Activated CD8-positive, alpha-beta memory T cell treated with anti-CD3 and anti-CD28 coated beads, Interleukin-2, amount 10 ng/mL, durations not matched to agents 7 days and 5 days (primary cell): ENCODE data around the gene DDX41. TPM values are rescaled to one million over a fixed set of nuclear protein-coding genes. Genes with fewer than 3 reads are reported as not detected.
A peak's percentile ranks its signal among the peaks of the same experiment; 100 is the strongest.

Experiments
- ATAC-seq: fragments of 150-1000 bp; cut with Tn5 transposase; one replicate; pipeline ENCODE4 v1.10.0; 2021; ENCODE audit warnings: moderate library complexity
- CTCF ChIA-PET: fragments of 350-600 bp; sonication (Branson Sonifier 250); formaldehyde crosslinking; loops from one replicate; lab custom pipeline; 2021; ENCODE audit warnings: antibody characterized with exemption; lab: Charles Lee
- DNase-seq: peaks from one replicate; pipeline ENCODE4 v3.0.0-alpha.2; 2020
- H3K27ac Mint-ChIP-seq: one replicate; pipeline ENCODE4 v1.8.0; 2021; ENCODE audit warnings: mild to moderate bottlenecking, mixed read lengths
- H3K27me3 Mint-ChIP-seq: one replicate; pipeline ENCODE4 v1.8.0; 2021; ENCODE audit warnings: mixed read lengths
- H3K36me3 Mint-ChIP-seq: one replicate; pipeline ENCODE4 v1.8.0; 2021; ENCODE audit warnings: mild to moderate bottlenecking, mixed read lengths
- H3K4me1 Mint-ChIP-seq: one replicate; pipeline ENCODE4 v1.8.0; 2021; ENCODE audit warnings: mixed read lengths
- H3K4me3 Mint-ChIP-seq: one replicate; pipeline ENCODE4 v1.8.0; 2021; ENCODE audit warnings: mild to moderate bottlenecking, moderate library complexity, mixed read lengths
- H3K9me3 Mint-ChIP-seq: one replicate; pipeline ENCODE4 v1.8.0; 2022; ENCODE audit warnings: low read depth, mixed read lengths
- total RNA-seq, 2 experiments: library from RNA; stranded (reverse); gene quantifications; one replicate each; pipeline ENCODE4 v1.2.3, GENCODE V29; 2021

Gene DDX41
- total RNA-seq, 2 experiments from 2014 or later: 126 to 130 TPM

DNA sequence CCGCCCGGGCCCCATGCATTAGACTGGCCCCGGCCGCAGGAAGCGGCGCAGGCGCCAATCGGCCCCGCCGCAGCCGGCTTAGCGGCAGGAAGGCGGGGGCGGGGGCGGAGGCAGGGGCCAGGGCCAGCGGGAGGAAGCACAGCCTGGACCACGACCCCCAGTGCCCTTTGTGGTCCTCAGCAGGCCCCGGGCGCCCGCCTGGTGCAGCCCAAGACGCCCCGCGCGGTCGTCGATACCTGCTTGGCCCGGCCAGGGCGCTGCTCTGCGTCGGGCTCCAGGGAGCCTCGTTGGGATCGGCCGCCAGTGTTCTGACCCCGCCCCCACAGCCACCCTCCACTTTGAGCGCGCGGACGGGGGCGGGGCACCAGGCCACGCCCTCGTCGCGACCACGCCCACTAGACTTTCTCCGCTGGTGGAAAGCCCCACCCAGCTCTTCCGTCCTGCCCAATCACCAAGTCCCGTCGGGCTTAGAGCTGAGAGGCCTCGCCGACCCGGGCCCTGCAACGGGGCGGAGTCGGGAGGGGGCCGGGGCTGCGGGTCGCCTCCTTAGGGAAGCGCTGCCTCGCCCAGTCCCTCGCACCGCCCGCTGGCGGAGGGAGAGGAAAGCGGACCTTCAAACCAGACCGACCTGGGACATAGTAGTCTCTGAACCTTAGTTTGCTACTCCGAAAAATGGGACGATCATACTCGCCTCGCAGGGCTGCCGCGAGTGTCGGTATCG lies 19.3 kb downstream of the DDX41 start, which contains the start of gene PDLIM7:
TSS of gene PDLIM7 (minus strand) at position 313 of the 721 bp plus-strand sequence. CDS start 1,092 bp downstream, outside the sequence.
- H3K27me3 Mint-ChIP-seq: peaks cover 21% of the 10 kb centered on the region
- H3K4me3 Mint-ChIP-seq: peak within 1 kb of the TSS; percentile 82
- no peaks in the 10 kb centered on the region for H3K9me3 Mint-ChIP-seq
- H3K36me3 Mint-ChIP-seq: peaks cover 2% of the 10 kb centered on the region
- peak within 1 kb of the TSS; percentile 72 for H3K27ac Mint-ChIP-seq
- H3K4me1 Mint-ChIP-seq: peaks cover 44% of the 10 kb centered on the region
- ATAC-seq (peak; percentile 90), DNase-seq (peak; percentile 96)
- CTCF ChIA-PET: interaction anchor here (0.6 to 19.2 kb wide), 11 partner anchors 9 to 194 kb away, joined by 3 to 193 read pairs (median 5); partner anchors contain the start of genes B4GALT7, DBN1, PRELID1 and RAB24

DNA sequence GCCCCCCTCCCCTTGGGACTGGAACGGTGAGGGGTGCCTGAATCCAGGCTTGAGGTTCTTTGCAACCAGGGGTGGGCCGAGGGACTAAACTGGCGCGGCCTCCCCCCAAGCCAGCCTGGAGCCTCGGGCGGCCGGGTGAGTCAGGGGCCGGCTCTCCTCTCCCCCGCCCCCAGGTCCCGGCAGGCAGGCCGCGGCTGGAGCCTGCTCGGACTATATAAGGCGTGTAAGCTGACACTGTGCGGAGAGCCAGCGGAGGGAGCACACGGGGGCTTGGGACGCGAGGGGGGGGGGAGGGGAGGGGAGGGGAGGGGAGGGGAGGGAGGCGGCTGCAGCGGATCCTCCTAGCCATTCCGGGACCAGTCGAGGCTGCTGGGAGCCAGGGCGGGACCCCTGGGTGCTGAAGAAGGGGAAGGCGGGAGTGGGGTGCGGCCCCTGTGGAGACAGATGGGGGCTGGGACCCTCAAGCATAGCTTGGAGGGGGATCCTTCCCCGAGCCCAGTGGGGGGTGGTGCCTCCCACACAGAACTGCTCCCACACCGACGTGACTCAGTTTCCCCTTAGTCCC lies 20.0 kb downstream of the DDX41 start:
- no peak overlapping the region for H3K27ac Mint-ChIP-seq
- CTCF ChIA-PET: interaction anchor here (0.6 to 19.2 kb wide), 8 partner anchors 20 to 193 kb away, joined by 3 to 193 read pairs (median 44); partner anchors contain the start of genes B4GALT7, DBN1, PRELID1 and RAB24
- DNase-seq: no peak
- ATAC-seq: no peak
- H3K27me3 Mint-ChIP-seq: peaks cover 21% of the 10 kb centered on the region
- H3K4me3 Mint-ChIP-seq: peak overlapping the region; percentile 82
- H3K36me3 Mint-ChIP-seq: peaks cover 4% of the 10 kb centered on the region
- H3K9me3 Mint-ChIP-seq: no peaks in the 10 kb centered on the region
- H3K4me1 Mint-ChIP-seq: peaks cover 44% of the 10 kb centered on the region

DNA sequence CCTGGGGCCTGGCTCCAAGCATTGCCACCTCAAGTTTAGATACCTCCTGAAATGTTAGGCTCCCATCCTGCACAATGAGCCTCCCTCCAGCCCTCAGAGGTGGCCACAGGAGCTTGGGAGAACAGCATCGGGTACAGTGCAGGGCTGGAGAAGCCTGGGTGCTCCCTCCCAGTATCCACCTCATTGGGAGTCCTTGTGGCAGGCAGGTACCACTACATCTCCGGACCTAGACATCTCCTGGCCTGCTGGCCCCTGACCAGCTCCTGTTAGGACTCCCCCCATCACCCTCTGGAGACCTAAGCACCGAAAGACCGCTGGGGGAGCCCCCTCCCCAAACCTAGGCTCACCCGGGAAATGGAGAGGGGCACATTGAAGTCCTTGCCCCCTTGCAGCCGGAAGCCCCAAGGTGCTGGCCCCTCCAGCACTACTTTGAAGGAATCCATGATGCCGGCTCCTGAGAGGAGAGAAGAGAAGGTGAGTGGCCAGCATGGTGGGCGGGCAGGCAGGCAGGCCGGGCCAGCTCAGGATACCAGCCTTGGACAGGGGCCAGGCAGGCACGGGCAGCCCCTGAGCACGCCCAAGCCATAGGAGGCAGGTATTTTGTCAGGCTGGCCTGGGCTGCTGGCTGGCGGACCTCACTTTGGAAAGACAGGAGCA lies 20.6 kb downstream of the DDX41 start:
- CTCF ChIA-PET: interaction anchor here (1.0 to 19.2 kb wide), 8 partner anchors 24 to 125 kb away, joined by 3 to 193 read pairs (median 43); partner anchors contain the start of genes DBN1 and TMED9
- peak overlapping the region; percentile 62 for H3K4me3 Mint-ChIP-seq
- H3K9me3 Mint-ChIP-seq: no peaks in the 10 kb centered on the region
- DNase-seq: no peak
- H3K27ac Mint-ChIP-seq: peak overlapping the region; percentile 19
- peaks cover 21% of the 10 kb centered on the region for H3K27me3 Mint-ChIP-seq
- peaks cover 5% of the 10 kb centered on the region for H3K36me3 Mint-ChIP-seq
- peaks cover 44% of the 10 kb centered on the region for H3K4me1 Mint-ChIP-seq
- ATAC-seq: no peak

DNA sequence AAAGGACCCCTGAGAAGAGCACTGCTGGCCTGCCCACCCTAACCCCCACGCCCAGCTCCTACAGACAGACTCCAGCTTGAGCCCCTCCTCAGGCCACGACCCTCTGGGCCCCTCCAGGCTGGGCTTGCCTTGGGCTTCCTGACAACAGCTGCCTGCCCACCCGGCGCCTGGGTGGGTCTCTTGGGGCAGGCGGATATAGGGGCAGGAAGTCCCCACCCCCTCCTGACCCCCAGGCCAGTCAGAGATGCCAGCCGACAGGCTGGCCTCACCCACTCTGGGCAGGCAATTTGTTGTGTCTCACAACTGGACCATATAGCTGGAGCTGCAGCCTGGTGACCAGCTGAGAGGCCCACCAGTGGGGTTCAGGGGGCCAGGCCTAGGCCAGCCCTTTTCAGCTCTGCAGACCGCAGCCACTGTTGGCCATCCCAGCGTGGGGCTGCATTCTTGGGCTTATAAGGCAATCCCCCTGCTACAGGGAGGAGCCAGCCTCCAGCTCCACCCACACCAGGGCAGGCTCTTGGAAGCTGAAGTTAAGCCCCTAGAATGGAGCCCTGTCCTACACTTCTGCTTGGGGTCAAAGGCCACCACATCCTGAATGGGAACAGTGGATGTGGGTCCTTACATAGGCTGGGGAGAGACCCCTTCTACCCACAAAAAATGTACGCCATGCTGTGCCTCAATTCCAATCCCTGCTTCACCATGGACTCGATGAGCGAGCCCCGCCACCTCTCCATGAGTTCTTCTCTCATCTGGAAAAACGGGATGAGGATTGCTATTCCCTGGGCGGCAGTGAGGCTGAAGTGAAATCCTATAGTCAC lies 21.3 kb downstream of the DDX41 start:
- Mint-ChIP-seq H3K27me3 (peaks cover 19% of the 10 kb centered on the region), H3K9me3 (no peaks in the 10 kb centered on the region), H3K27ac (peak overlapping the region; percentile 81), H3K36me3 (peaks cover 10% of the 10 kb centered on the region), H3K4me1 (peaks cover 41% of the 10 kb centered on the region), H3K4me3 (peak overlapping the region; percentile 62)
- no peak for ATAC-seq
- peak; percentile 60 for DNase-seq
- CTCF ChIA-PET: interaction anchor here (1.0 to 19.2 kb wide), 10 partner anchors 23 to 125 kb away, joined by 3 to 193 read pairs (median 9); partner anchors contain the start of genes DBN1, GRK6 and TMED9

GRCh38 chr5:177494346-177495195 lies 22.2 kb downstream of the DDX41 start:
- ATAC-seq: no peak
- peak; percentile 66 for DNase-seq
- Mint-ChIP-seq H3K27ac (peak overlapping the region; percentile 81), H3K4me1 (peaks cover 41% of the 10 kb centered on the region), H3K9me3 (no peaks in the 10 kb centered on the region), H3K36me3 (peaks cover 12% of the 10 kb centered on the region), H3K27me3 (peaks cover 13% of the 10 kb centered on the region), H3K4me3 (no peak overlapping the region)
- CTCF ChIA-PET: interaction anchor here (0.9 to 19.2 kb wide), 8 partner anchors 9 to 115 kb away, joined by 3 to 193 read pairs (median 4); partner anchors contain the start of genes DBN1, GRK6 and TMED9

DNA sequence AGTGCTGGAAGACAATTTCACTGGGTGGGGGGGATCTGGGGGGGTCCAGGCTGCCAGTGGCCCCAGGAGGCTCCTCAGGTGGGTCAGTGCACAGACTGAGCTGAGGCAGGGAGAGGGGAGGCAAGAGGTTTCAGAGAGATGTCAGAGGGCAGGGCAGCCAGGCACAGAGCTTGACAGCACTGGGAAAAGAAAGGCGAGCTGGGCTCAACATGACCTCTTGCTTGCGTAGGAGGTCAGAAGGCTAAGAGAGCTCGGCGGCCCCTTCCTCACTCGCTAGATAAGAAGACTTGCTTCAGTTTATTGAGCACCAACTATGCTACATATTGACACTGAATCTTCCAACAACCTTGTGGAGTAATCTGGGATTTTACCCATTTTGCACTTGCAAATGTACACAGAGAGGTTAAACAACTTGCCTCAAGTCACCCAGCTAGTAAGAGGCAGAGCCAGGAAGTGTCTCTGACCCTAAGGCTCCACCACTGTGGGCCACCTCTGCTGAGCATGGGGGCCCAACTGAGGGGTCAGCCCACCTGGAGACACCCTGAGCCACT lies 22.9 kb downstream of the DDX41 start:
- DNase-seq (no peak), ATAC-seq (no peak)
- Mint-ChIP-seq H3K27me3 (peaks cover 8% of the 10 kb centered on the region), H3K36me3 (peaks cover 12% of the 10 kb centered on the region), H3K9me3 (no peaks in the 10 kb centered on the region), H3K27ac (peak overlapping the region; percentile 81), H3K4me1 (peaks cover 40% of the 10 kb centered on the region), H3K4me3 (no peak overlapping the region)
- CTCF ChIA-PET: interaction anchor here (0.9 to 19.2 kb wide), 9 partner anchors 8 to 122 kb away, joined by 3 to 193 read pairs (median 5); partner anchors contain the start of genes DBN1 and GRK6

- Mint-ChIP-seq H3K4me3 (no peak overlapping the region), H3K9me3 (no peaks in the 10 kb centered on the region), H3K27ac (peak overlapping the region; percentile 30), H3K36me3 (peaks cover 12% of the 10 kb centered on the region), H3K4me1 (peaks cover 31% of the 10 kb centered on the region), H3K27me3 (no peaks in the 10 kb centered on the region)
- DNase-seq: no peak
- ATAC-seq: no peak
- CTCF ChIA-PET: interaction anchor here (0.5 to 19.2 kb wide), 10 partner anchors 9 to 121 kb away, joined by 3 to 193 read pairs (median 5); partner anchors contain the start of gene DBN1
These were observed 23.9 kb downstream of the DDX41 start for GRCh38 chr5:177492841-177493240.

DNA sequence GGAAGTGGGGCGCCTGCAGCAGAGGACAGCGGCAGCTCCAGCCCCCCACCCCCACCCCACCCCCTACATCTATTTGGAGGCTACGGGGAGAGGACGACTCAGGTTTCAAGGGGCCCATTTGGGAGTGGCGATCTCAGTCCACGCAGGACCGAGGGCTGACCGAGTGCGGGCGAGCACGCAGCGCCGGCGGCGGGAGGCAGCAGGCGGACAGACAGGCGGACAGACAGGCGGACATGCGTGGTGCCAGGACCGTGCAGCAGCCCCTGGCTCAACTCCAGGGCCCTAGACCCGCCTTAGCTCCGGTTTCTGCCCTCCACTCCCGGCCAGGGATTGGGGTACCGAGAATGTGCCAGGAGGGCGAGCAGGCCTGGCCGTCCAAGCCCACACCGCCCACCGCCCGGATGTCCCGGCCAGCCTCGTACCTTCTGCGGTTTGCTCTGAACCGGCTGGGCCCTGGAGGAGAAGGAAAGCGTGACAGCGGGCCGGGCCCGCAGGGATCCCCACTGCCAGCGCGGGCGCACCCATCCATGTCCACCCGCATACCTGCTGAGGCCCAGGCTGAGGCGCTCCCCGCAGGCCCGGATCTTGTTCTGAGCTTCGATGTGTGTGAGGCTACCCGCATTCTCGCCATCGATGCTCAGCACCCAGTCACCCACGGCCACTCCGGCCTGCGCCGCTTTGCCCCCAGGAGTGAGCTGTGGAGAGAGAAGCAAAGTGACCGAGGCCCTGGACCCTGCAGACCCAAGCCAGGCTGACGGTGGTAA lies 24.6 kb downstream of the DDX41 start:
- CTCF ChIA-PET: interaction anchor here (0.5 to 19.2 kb wide), 9 partner anchors 10 to 120 kb away, joined by 3 to 193 read pairs (median 5); partner anchors contain the start of gene DBN1

GRCh38 chr5:177491429-177491945 lies 25.3 kb downstream of the DDX41 start:
- H3K9me3 Mint-ChIP-seq: no peaks in the 10 kb centered on the region
- no peak for DNase-seq
- peaks cover 13% of the 10 kb centered on the region for H3K36me3 Mint-ChIP-seq
- H3K4me3 Mint-ChIP-seq: no peak overlapping the region
- peaks cover 30% of the 10 kb centered on the region for H3K4me1 Mint-ChIP-seq
- no peak overlapping the region for H3K27ac Mint-ChIP-seq
- no peaks in the 10 kb centered on the region for H3K27me3 Mint-ChIP-seq
- CTCF ChIA-PET: interaction anchor here (1.0 to 19.2 kb wide), 3 partner anchors 14 to 34 kb away, joined by 4 to 193 read pairs (median 136); partner anchors contain the start of gene DBN1
- ATAC-seq: no peak

More for the DNA sequence above, 24.6 kb downstream of the DDX41 start:
- H3K36me3 Mint-ChIP-seq: peaks cover 12% of the 10 kb centered on the region
- no peaks in the 10 kb centered on the region for H3K9me3 Mint-ChIP-seq
- H3K4me3 Mint-ChIP-seq: no peak overlapping the region
- ATAC-seq: no peak
- no peak for DNase-seq
- peaks cover 30% of the 10 kb centered on the region for H3K4me1 Mint-ChIP-seq
- H3K27me3 Mint-ChIP-seq: no peaks in the 10 kb centered on the region
- peak overlapping the region; percentile 30 for H3K27ac Mint-ChIP-seq

- CTCF ChIA-PET: interaction anchor here (1.0 to 19.2 kb wide), 2 partner anchors 13 to 33 kb away, joined by 4 to 193 read pairs; no protein-coding TSS in a partner anchor
- no peak for DNase-seq
- H3K27me3 Mint-ChIP-seq: no peaks in the 10 kb centered on the region
- ATAC-seq: no peak
- no peak overlapping the region for H3K27ac Mint-ChIP-seq
- peaks cover 27% of the 10 kb centered on the region for H3K4me1 Mint-ChIP-seq
- no peaks in the 10 kb centered on the region for H3K9me3 Mint-ChIP-seq
- peaks cover 15% of the 10 kb centered on the region for H3K36me3 Mint-ChIP-seq
- H3K4me3 Mint-ChIP-seq: no peak overlapping the region
These were observed 25.8 kb downstream of the DDX41 start for GRCh38 chr5:177490992-177491391.
